ENCODE data around the gene IZUMO2.

DNA sequence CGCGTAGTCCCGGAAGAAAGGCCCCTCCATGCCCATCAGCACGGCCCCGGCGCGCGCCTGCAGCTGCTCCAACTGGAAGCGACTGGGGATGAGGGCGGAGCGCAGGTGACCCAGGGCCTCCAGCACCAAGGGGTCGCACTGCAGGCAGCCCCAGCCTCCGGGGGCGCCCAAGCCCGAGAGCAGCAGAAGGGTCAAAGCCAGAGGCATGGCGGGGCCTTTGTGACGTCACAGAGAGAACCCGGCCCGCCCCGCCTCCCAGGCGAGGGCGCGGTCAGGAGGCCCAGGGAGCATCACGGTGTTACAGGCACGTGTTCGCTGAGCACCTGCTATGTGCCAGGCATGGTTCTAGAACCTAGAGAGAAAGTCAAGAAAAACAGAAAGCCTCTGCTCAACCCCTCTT, at the start of gene IZUMO2:
- TF ChIP-seq, protein P1, sequence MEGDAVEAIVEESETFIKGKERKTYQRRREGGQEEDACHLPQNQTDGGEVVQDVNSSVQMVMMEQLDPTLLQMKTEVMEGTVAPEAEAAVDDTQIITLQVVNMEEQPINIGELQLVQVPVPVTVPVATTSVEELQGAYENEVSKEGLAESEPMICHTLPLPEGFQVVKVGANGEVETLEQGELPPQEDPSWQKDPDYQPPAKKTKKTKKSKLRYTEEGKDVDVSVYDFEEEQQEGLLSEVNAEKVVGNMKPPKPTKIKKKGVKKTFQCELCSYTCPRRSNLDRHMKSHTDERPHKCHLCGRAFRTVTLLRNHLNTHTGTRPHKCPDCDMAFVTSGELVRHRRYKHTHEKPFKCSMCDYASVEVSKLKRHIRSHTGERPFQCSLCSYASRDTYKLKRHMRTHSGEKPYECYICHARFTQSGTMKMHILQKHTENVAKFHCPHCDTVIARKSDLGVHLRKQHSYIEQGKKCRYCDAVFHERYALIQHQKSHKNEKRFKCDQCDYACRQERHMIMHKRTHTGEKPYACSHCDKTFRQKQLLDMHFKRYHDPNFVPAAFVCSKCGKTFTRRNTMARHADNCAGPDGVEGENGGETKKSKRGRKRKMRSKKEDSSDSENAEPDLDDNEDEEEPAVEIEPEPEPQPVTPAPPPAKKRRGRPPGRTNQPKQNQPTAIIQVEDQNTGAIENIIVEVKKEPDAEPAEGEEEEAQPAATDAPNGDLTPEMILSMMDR (IDR thresholded peaks at IDR 0.05 in 2 of 3, conservative IDR thresholded peaks at IDR 0.05 in 1 of 3; ENCODE audit: borderline replicate concordance in 1 of 3, insufficient read depth in 1 of 3, low read depth in 2 of 3, low read length in 2 of 3) = no peak
- TF ChIP-seq SRF (IDR thresholded peaks at IDR 0.05; ENCODE audit: low read depth) = no peak
- no peak for TF ChIP-seq EZH2 (IDR thresholded peaks at IDR 0.05)
- TF ChIP-seq POLR2AphosphoS5 (IDR thresholded peaks at IDR 0.05; ENCODE audit: low read depth, low read length) = no peak
- TF ChIP-seq SP1 (IDR thresholded peaks at IDR 0.05; ENCODE audit: low read depth) = no peak
- no peak for TF ChIP-seq JUND (IDR thresholded peaks at IDR 0.05)
- TF ChIP-seq POLR2A (IDR thresholded peaks at IDR 0.05; ENCODE audit: borderline replicate concordance, extremely low read depth, insufficient read depth, insufficient read length) = no peak

All from HCT116 (cell line).